Fibroblast of skin of back (primary cell): ENCODE measurements around the gene WDFY3.
A peak's percentile ranks its signal among the peaks of the same experiment; 100 is the strongest.
"Not testable (repeated sequence)": the region's sequence is repeated elsewhere in the genome, so short reads cannot be mapped to it uniquely, and the experiment has no call there.

Experiments used
- DNase-seq: peaks from one replicate; pipeline ENCODE4 v3.0.0-alpha.2; 2013

The WDFY3 gene

DNA sequence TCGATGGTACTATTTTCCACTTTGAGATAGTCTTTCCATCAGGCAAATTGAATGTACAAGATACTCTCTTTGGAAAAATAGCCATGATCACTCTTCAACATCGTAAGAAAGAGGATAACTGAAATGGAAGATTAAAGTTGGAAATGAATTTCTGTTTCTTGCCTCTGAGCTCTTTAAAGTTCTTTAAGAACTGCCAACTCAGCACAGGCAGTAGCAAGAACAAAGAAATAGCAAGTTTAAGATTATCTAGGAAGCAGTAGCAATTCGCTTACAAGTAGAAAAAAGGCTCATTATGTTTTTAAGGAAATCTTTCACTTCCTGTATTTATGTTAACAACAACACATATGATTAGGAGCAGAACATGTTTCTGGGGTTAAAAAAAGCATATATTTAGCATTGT lies 255.9 kb downstream of the WDFY3 start:
- DNase-seq = no peak

DNA sequence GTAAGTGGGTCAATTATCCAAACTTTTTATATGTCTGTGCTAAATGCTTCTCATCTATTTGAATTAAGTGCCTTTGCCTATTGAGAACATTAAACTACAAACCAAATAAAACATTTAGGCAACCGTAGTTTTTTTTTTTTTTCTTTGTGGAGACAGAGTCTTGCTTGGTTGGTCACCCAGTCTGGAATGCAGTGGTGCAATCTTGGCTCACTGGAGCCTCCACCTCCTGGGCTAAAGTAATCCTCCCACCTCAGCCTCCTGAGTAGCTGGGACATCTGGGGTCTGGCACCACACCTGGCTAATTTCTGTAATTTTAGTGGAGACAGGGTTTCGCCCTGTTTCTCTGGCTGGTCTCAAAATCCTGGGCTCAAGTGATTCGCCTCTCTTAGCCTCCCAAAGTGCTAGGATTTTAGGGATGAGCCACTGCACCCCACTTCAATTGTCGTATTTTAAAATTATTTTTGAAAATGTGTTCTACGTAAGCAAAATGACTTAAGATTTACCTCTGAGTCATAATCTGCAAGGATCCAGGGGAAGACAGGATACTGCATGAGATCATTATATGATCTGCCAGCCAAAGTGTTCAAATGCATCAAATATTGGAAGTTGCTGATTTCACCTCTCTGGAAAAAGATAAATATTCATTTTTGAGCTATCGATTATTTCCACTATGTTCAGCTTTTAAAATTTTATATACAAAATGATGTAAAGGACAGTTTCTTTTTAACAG lies 257.9 kb downstream of the WDFY3 start:
- DNase-seq = no peak

DNA sequence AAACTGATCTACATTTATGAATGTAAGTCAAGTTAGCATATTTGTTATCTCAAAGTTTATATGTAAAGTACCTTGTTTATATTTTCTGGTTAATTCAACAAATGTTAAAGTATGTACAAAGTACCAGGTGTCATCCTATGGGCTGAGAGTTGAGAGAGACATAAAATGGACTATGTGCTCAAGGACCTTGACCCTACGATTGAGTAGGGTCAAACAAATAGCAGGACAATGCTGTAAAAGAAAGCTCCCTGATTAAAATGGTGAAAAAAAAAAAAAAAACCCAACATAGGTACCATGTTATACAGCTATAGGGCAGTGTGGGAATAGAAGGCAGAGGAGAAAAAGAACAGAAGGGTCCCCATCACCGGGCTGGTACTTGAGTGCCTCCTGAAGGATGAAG lies 260.2 kb downstream of the WDFY3 start:
- DNase-seq = no peak

- DNase-seq = no peak
These were observed 267.4 kb downstream of the WDFY3 start for GRCh38 chr4:84699001-84699671.

DNA sequence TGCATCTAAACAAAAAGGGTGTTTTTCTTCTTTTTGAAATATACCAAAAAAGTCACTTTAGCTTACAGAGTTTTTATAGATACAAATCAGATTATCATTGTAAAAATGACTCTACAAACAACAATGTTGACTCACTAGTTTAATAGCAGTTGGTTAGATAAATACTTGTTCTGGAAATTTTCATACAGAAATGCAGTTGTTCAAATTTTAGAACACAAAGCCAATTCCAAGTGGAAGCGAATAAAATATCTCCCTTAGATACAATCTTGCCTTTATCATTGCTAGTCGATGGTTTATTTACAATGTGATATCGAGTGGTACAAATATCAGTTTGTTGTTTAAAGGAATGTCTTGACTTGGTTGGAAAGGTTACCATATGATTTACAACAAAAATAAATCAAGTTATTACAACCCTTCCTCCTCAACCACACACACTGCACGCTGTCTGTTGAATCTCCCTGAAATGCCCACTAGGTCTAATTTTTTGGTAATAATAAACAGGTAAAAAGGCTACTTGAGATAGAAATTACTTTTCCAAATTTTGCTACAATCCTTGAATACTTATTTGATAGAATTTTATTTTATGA lies 268.8 kb downstream of the WDFY3 start:
- DNase-seq = peak; percentile 21

DNA sequence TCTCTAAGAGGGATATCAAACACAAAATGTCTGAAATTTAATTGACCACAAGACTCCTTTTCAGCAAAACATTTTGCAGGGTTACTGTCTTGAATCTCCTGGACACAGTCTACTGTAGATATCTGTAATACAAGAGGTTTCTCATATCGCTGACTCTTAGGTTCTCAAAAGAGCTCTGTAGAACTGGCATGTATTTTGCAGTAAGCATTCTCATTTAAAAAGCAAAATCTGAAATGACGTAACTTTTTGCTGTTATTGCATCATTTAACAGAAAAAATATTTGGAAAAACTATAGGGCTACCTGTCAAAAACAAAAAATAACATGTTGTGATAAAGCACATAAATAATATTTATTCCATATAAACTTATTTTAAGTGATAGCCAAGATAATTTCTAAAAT lies 269.3 kb downstream of the WDFY3 start:
- DNase-seq = no peak

DNA sequence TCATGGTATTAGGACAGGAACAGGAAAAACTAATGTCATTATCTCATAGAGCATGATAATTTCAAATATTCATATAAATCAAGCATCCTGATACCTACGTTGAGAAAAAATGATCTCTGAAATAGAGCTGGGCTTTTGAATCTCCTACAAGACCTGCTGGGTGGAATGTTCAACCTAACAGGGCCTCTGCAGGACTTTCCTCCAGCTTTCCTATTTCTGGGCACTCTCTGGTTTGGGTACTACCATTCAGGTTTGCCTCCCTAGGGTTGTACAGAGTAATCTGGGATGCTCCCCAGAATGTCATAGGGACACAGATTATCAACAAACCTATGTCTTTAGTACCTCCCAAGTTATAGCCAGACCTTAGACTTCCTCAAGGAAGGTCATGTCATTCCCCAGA lies 274.7 kb downstream of the WDFY3 start:
- no peak for DNase-seq

DNA sequence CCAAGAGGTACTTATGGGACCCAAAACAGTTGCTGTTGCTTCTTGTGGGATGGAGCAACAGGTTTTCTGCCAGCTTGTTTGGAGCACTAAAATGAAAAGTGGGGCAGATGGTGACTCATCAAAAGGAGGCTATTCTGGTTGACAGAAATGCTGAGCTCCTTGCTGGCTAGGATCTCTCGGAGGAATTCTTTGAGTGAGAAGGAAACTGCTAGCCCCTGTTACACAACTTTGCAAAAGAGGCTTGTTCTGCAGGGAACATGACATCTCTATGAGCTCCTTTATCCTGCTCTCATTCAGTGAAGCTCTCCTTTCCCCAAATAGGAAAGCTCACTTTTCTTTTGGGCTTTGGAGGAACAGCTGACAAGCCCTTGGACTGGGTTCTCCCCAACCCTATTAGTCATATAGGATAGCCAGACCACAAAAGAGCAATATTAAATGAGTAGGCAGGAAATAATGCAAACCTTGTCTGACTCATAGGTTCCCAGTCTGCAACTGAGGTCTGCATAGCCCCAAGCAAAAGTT lies 275.3 kb downstream of the WDFY3 start:
- peak; percentile 95 for DNase-seq

GRCh38 chr4:84690481-84690880 lies 276.0 kb downstream of the WDFY3 start:
- DNase-seq = no peak

- DNase-seq = no peak
These were observed 277.3 kb downstream of the WDFY3 start for GRCh38 chr4:84689197-84689596.

DNA sequence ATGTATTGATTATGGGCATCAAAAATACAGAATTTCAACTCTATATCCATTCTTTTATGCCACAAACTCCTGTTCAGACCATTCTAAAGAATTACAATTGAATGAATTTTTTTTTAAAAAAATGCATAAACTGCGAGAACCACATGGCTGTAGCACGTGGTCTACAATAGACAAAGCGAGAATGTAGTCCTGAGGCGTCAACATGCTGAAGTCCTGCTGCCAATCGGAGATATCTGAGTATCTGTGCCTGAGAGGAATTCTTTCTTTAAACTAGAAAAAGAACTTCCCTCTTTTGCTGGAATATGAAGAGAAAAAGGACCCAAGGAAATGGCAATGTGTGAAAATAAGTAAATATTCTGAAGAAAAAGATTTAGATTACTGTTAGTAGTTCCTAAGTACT lies 277.9 kb downstream of the WDFY3 start:
- DNase-seq = no peak

GRCh38 chr4:84685105-84685504 lies 281.4 kb downstream of the WDFY3 start:
- DNase-seq = no peak

DNA sequence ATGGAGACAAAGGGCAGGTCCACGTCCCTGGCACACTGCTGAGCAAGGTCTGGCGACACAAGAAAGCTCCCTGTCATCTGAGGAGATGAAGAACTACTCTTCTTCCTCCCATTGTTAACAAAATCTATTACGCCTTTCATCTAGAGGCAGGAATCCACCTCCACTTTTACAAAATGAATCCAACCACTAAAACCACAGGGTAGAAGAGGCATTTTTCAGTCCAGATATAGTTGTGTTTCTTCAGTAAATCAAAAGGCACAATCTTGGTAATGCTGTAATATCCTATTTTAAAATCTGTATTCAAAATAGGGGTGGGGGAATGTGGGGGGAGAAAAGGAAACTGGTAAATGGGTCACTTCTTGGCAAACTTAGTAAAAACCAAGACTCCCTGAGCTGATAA lies 282.1 kb downstream of the WDFY3 start:
- DNase-seq = no peak

DNA sequence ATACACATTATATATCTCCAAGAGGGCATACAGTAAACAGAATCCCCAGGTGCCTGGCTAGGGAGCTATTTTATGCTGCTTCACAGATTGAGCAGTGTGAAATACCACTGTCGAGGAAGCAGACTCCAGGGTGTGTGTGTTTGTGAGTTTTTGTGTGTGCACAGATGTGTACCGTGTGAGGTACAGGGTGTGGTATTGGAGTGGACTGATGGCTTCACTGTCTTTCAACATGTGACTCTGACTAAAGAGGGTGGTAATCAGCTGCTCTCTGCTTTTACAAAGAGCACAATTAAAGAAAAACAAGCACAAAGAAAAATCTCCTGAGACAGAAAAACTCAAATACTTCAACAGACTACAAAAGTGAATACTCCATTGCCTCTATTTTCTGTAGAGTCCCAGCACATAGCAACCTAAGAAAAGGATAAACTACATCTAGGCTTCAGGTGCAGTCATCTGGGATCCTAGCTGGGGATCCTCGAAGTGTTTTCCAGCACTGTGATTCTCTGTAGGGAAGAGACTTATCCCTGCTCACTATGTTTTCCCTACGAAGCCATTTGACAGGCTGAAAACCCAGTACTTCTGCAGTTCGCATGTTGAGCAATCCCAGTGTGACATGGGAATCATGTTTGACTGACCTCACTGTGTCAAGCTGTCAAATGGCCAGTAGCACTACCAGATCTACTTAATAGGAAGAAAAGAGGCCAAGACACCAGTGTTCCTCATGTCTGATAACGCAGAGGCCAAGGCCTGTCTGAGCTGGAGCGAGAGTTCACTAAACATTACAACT lies 283.2 kb downstream of the WDFY3 start:
- DNase-seq = no peak

DNA sequence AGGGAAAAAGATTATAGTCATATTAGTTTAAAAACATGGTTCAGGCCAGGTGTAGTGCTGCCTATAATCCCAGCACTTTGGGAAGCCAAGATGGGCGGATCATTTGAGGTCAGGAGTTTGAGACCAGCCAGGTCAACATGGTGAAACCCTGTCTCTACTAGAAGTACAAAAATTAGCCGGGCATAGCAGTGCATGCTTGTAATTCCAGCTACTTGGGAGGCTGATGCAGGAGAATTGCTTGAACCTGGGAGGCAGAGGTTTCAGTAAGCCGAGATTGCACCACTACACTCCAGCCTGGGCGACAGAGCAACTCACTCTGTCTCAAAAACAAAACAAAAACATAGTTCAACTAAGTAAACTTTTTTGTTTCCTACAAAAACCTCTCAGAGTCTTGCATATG lies 283.8 kb downstream of the WDFY3 start:
- not testable (repeated sequence) for DNase-seq

GRCh38 chr4:84681486-84682274 lies 284.8 kb downstream of the WDFY3 start:
- DNase-seq = peak; percentile 86

DNA sequence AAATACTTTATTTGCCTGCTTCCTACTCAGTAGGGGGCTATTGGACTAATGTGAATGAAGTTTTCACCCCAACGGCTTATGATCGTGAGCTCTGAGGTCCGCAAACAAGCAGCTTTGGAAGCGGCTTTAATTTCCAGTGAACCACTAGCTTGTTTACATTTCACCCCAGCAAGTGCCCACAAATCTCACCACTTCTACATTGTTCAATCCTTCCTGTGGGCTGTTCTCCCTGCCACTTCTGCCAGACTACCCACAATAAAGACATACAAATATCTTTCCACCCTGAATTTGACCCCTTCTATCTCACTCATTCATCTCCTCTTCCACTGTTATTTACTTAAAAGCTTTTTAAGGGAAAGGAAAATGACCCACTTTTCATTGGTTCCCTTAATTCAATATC lies 285.5 kb downstream of the WDFY3 start:
- DNase-seq = no peak

GRCh38 chr4:84678976-84679744 lies 287.3 kb downstream of the WDFY3 start:
- no peak for DNase-seq

DNA sequence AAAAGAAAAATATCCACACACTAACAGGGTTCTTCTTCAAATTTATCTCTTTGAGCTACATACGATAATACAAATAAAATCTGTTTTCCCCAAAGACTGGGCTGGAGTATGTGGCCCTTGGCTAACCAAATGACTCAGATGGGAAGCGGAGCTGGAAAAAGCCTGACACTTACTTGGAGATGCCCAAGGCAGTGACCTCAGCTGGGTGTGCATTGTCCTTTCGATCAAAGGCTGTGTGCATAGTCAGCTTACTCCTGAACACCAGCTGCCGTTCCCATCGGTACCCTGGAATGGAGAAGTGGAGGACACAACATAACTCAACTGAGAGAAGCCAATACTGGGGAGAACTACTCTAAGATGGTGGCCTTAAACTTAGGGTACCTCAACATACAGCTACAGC lies 288.5 kb downstream of the WDFY3 start:
- DNase-seq = no peak

GRCh38 chr4:84677093-84677492 lies 289.4 kb downstream of the WDFY3 start:
- no peak for DNase-seq

DNA sequence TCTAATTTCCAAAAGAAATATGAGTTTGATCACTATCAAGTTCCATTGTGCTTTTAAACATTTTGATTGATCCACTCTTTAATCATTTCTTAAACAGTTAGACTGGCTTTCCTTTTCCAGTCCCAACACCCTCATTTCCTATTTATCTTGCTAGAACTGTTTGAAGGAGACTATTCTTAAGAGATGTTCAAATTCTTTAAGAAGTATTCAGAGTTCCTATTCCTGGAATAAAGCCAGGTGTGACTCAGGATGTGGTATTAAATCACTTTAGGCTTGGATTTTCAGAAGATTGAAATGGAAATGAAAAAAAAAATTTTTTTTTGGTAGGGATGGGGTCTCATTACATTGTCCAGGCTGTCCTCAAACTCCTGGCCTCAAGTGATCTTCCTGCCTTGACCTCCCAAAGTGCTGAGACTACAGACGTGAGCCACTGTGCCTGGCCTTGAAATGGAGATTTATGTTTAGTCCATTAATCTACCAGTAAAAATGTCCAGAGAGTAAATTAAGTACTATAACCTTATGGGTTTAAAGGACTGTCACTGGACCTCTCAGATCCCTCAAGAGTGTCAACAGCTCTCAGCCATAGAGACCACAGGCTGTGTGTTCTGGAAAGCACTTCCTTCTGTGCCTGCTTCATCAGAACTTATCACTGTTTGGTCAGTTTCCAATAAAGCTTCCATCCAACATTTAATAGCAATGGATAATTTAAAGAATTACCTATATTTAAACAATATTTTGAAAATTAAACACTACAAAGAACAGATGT lies 292.8 kb downstream of the WDFY3 start:
- DNase-seq = peak; percentile 94
